Right renal cortex interstitium (tissue), 3 donors: ENCODE data around the gene RAD9B. TPM values are rescaled to one million over a fixed set of nuclear protein-coding genes. Genes with fewer than 3 reads are reported as not detected.

Experiments
- DNase-seq, 3 donors: peaks; one replicate each; pipeline ENCODE4 v3.0.0-alpha.2; 2013; ENCODE audit warnings: low read depth in 3 of 3, low spot score in 2 of 3
- polyA plus RNA-seq, 3 donors: library from polyadenylated mRNA; unstranded; fragments of 120-200 nt; gene quantifications; one replicate each; pipeline ENCODE4 v1.2.1, GENCODE V29; 2013; ENCODE audit not compliant: insufficient read length in 3 of 3

Gene RAD9B
- polyA plus RNA-seq, 3 donors: 1.1 to 1.5 (median 1.2) TPM

- no peak for DNase-seq
Measured at GRCh38 chr12:110550981-110551380, 48.9 kb downstream of the RAD9B start.

Other genes with a start within 250 kb of the RAD9B start
- 100 to 1,000 TPM; 149 to 164 (median 159) TPM for gene ATP2A2, start 221.1 kb upstream of the RAD9B start, polyA plus RNA-seq
- 10 to 100 TPM; 67.1 to 69.7 (median 69.5) TPM for gene ANAPC7, start 98.6 kb upstream of the RAD9B start, polyA plus RNA-seq
- gene ARPC3, start 52.0 kb upstream of the RAD9B start, polyA plus RNA-seq: 100 to 1,000 TPM; 269 to 281 (median 277) TPM
- 10 to 100 TPM; 36.5 to 39.3 (median 38.5) TPM for gene GPN3, start 34.1 kb upstream of the RAD9B start, polyA plus RNA-seq
- gene FAM216A, start 33.5 kb upstream of the RAD9B start, polyA plus RNA-seq: 10 to 100 TPM; 16.2 to 18.6 (median 16.6) TPM
- 100 to 1,000 TPM; 141 to 162 (median 152) TPM for gene VPS29, start 220 bp upstream of the RAD9B start, polyA plus RNA-seq
- 10 to 100 TPM; 21.2 to 23.2 (median 22.1) TPM for gene PPTC7, start 81.0 kb downstream of the RAD9B start, polyA plus RNA-seq
- gene TCTN1, start 111.8 kb downstream of the RAD9B start, polyA plus RNA-seq: 10 to 100 TPM; 72.5 to 91.8 (median 87.6) TPM
- gene HVCN1, start 186.8 kb downstream of the RAD9B start, polyA plus RNA-seq: 10 to 100 TPM in 1 of 3 donors, 1 to 10 TPM in 2; 8.9 to 10.6 (median 8.9) TPM
- gene PPP1CC, start 240.6 kb downstream of the RAD9B start, polyA plus RNA-seq: 100 to 1,000 TPM; 182 to 206 (median 192) TPM